Activated CD8-positive, alpha-beta memory T cell treated with anti-CD3 and anti-CD28 coated beads for 24 hours (primary cell): ENCODE measurements around the gene ARL2.

Experiments
- DNase-seq: peaks from one replicate; pipeline ENCODE4 v3.0.0-alpha.2; 2020

The ARL2 gene

DNA sequence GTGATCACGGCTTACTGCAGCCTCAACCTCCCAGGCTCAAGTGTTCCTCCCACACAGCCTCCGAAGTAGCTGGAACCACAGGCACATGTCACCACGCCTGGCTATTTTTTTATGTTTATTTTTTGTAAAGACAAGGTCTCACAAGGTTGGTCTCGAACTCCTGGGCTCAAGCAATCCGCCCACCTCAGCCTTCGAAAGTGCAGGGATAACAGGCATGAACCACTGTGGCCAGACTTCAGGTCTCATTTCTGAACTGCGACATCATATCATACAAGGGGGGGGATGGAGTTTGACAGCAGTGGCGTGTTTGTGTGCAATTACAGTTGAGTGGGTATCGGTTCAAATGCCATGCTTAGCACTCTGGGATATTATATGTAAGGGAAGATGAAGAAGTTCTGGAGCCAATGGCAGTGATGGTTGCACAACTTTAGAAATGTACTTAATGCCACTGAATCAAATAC, 37.5 kb downstream of the ARL2 start:
- no peak for DNase-seq

DNA sequence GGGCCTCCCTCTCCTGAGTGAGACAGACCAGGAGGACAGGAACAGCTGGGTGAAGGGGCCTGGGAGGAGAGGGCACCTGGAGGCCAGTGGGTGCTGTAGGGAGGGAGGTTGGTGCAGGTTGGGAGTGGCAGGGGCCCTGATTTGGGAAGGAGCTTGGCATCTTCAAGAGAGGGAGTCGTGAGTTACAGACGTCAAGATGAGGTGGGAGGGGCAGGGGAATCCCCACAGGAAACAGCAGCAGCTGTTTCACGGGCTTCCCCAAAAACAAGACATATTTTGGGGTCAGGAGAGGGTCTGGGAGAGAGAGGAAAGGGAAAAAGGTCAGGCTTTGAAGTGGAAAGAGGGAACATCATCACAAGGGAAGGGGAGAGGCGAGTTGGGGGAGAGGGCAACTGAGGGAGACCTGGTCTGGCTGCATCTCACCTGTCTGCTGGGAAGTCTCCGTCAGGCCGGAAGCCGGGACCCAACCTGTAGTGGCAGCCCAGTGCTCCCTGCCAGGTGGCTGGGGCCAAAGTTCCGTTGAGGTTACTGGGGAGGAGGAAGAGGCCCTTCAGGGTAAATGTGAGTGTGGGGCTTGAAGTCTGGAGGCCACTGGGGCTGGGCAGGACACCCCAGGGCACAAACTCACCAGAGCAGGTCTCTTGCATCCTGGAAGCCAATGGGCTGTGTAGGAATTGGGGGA, 40.0 kb downstream of the ARL2 start:
- no peak for DNase-seq

DNA sequence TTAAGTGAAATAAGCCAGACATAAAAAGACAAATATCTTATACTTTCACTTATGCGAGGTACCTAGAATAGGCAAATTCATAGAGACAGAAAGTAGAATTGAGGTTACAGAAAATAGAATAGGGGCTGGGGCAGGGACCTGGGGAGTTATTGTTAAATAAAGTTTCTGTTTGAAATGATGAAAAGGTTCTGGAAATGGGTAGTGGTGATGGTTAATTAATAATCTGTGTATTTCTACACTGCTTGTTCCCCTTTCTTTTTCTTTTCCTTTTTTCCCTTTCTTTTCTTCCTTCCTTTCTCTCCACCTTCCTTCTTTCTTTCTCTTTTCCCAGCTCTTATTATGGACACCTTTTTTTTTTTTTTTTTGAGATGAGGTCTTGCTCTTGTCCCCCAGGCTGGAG, 41.6 kb downstream of the ARL2 start:
- DNase-seq, result no peak

DNA sequence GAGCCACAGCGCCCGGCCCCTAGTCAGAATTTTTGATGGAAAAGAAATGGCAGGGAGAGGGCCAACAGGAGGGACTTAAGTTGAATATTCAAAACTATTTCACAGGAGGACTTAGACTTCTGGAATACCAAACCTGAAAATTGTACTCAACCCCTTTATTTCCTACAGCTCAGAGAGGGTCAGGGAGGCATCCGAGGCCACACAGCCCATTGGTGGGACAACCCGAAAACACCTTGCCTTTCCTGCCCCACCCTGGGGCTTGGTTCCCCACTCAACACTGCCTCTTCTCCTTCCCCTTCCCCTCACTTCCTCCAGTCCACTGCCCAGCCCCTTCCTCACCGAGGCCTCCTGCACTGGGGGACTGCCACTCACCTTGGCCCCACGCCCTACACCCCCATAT, 43.0 kb downstream of the ARL2 start:
- DNase-seq, result no peak

DNA sequence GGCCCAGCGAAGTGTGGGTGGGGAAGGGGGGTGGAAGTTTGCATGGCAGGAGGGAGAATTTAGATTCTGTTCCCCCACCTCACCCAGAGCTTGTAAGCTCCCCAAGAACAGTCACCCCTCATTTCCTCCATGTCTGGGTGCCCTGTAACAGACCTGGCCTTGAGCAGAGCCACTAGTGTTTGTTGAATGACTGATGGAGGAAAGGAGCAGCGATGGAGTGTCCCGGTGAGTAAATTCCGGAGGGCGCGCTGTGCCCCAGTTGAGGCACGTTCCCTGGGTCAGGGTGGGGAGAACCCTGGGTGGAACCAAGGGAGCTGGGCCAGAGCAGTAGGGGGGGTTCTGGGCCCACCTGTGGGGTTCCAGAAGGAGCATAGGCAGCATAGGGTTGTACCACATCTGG, 43.6 kb downstream of the ARL2 start:
- DNase-seq, result no peak

DNA sequence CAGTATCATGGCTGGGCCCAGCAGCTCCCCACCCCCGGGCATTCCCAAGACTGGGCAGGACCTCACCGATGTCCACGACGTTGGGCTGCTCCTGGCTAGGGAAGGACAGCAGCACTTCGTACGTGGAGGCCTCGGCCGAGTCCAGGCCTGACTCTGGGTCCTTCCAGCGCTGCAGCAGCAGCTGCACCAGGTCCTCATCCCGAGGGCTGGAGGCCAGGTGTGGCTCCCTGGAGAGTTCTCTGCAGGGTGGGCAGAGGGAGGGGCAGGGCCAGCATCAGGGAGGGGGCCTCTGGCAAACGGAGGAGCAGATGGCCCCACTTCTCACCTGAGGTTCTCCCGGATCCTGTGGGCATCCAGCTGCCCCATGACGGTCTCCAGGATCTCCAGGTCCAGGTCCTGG, 44.1 kb downstream of the ARL2 start:
- no peak for DNase-seq

DNA sequence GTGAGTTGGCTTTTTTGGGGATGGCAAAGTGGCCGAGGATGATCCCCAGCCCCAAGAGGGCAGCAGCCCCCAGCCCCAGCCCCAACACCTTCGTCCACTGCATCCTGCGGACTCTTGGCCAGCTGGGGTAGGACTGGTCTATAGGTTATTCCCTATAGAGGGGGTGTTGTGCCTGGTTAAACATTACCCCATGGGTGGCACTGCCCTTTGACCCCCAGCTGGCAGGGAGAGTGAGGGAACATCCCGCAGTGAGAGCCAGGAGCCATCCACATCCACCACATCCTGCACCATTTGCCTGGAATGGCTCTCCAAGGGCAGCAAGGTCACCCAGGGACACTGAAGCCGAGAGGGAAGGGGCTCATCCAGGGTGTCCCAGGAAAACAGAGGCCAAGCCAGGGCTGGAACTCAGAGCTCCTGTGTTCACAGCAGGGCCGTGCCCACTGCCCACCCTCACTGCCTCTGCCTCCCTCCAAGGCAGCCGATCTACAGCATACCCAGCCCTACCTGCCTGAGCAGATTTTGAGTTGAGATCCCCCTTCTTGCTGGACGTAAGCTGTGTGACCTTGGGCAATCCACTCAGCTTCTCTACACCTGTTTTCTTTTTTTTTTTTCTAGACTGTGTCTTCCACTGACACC, 44.6 kb downstream of the ARL2 start, which contains the start of gene NAALADL1:
Gene NAALADL1 (minus strand): TSS at position 135 of the 636 bp plus-strand sequence. CDS start 32 bp downstream, at position 103.
- DNase-seq, result no peak

DNA sequence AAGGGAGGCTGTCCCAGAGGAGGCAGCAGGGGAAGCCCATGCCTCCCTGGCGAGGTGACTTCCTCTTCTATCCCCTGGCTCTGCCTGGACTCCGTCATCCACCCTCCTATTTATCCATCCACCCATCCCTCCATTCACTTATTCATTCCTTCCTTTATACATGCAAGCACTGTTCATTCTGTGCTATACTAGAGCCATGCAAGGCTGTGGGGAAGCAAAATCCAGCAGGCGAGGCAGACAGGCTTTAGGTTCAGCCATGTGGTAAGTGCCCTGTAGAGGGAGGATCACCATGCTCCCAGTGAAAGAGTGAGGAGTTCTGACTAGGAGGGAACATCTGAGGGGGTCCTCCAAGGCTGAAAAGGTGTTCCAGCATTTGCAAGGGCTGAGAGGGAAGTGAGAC, 45.6 kb downstream of the ARL2 start:
- DNase-seq, result no peak

DNA sequence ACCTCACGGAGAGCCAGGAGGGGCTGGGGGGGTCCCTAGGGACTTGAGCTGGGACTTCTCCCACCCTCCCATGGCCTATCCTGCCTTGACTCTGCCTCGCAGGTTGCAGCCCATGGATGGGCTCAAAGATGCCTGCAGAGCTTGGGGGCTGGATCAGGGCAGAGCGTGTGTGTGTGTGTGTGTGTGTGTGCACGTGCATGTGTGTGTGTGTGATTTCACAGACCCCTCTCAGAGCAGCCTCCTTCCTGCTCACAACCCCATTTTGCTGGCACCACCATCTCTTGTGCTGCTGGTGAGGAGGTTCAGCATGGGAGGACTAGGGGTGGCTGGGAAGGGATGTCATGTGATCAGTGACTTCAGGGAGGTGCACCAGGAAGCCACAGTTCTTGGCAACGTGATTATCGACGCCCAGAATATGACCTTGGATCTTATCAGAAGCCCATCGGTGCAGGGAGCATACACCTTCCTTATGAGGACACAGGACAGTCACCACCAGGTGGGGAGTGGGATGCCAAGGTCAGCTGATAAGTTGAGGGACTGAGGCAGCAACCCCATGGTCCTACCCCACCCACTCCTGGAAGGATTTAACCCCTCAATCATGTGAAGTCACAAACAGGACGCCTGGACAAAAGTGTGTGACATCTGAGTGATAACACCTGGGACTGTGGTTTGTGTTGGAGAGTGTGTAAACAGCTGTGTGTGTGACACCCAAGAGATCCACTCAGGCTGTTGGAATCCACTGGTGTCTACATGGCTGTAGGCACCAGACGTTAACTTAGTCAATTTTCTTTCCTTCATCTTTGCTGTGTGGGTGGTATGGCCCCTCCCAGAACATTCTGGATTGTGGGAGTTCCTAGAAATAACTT, 46.2 kb downstream of the ARL2 start:
- no peak for DNase-seq

DNA sequence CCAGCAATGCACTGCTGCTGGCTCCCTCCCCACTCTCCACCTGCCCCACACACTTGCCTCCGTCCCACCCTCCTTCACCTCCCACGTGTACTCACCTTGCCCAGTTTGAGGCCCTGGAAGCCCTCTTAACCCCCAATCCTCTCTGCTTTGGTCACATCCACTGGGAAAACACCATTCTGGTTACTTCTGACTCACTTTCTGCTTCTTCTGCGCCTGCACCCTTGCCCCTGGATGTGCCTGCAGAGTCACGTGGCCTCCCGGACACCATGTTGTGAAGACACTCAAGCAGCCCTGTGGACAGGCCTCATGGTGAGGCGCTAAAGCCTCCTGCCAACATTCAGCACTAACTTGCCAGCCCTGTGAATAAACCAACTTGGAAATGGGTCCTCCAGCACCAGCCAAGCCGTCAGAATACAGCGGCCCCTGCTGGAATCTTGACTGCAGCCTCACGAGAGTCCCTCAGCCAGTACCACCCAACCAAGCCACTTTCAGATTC, 47.0 kb downstream of the ARL2 start:
- DNase-seq, result no peak

DNA sequence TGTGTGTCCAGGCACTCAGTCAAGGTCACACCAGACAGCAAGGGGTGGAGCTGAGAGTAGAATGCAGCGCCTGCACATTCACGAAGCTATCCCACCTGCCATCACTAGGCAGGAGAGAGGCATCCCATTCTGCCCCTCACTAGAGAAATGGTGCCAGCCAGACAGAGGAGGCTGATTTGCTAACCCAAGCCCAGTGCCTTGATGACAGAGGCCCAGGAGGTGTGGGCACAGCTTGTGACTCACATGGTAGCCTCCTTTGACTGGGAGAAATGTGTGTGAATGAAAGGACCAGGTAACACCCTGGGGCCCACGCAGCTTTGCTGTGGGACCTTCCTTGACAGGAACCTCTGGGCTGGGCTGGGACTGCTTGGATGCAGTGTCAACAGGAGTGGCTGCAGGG, 49.6 kb downstream of the ARL2 start:
- DNase-seq, result no peak

DNA sequence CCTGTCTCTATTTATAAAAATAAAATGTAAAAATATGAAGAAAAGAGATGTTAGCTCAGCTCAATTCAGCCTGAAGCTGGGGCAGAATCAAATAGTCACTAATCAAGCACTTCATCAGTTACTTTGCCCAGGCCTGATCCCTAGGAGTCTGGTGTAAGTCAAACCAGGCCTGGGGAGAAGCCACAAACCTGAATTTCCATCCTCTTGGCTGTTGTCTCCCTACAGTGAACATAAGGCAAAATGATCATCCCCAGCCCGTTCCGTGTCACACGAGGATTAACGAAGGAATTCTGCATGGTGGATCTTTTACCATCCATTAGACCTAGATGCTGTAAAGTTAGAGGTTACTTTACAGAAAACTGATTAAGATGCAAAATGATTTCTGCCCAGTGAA, 50.9 kb downstream of the ARL2 start:
- DNase-seq, result no peak

DNA sequence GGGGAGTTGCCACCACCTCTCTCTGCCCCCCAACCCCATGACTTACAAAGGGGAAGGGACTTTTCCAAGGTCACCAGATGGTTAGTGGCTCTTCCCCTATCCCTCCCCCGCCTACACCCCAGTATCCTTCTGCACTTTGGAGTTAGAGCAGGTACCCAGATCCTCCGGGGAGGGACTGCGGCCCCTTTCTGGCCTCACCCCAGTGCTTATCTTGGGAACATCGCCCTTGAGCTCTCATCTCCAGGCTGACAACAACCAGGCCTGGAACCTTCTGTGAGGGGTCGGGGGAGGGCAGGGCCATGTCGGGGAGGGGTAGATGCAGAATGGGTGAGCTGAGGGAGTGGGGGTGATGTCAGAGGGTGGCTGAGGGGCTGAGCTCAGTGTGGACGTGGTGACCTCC, 51.9 kb downstream of the ARL2 start:
- no peak for DNase-seq

DNA sequence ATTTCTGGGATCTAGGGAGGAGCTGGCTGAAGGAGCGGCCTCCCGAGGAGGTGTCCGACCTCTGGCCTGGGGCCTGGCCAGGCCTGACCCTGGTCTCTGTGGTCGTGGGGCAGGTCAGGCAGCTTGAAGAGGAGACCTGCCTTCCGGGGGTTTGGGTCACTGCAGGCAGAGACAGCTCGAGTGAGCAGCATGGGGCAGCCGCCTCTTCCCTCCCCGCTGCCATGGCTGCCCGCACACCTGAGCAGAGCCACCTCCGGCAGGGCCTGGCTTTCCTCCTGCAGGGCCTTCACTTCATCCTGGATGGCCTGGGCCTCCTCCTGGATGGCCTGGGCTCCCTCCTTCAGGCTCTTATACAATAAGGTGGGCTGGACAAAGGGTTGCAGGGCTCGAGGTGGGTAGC, 52.4 kb downstream of the ARL2 start:
- no peak for DNase-seq

DNA sequence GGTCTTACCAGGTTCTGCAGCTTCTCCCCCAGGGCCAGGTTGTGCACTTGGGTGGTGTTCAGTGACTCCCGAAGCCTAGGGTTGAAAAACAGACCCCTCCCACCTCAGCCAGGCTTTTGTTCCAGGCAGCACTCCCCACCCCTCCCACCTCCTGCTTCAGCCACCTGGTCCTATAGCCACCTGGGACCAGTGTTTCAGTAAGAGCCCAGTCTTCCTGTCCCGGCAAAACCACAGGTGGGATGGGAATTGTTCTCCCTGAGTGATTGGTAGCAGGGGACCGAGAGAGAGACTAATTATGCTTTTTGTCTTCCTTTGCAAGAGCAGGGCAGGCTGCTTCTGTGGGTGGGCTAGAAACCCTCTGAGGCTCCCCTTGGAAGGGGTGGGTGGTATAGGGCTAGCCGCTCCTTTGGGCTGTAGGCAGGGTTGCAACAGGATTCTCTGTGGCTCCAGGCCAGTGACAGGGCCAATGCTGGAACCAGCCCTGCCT, 52.9 kb downstream of the ARL2 start:
- no peak for DNase-seq

DNA sequence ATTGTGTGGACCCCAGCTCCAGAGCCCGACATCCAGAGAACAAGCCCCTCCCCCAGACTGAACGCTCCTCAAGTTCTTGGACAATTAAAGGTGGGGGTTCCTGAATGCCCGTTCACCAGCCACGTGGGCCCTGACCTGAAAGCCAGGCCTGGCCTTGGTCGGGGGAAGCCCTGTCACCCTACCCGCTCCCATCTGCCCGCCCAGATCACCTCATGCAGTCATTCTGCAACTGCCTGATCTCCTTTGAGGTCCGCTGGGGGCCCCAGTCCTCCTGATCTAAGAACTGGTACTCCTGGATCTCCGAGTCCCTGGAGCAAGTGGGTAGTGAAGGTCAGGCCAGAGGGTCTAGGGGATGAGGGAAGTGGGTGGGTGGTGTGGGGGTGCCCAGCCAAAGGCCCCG, 53.5 kb downstream of the ARL2 start:
- DNase-seq, result no peak

DNA sequence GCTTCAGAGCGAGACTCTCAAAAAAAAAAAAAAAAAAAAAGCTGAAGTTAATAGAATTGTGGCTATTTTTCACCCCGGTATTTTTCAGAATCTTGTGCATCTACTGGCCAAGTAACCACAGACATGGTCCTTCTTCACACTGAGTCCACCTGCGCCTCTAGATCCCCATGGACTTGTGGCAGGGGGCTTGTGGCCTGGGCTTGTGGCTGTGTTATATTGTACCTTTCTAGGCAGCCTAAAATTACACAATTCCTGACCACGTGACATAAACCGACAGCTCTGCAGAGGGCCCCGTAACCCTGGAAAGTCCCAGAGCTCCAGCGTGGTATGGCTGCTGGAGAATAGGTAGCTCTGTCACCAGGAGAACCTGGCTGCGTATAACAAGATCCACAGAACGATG, 55.3 kb downstream of the ARL2 start:
- no peak for DNase-seq
